ENCODE measurements around the gene PSG1.
"Not testable (repeated sequence)": the region's sequence is repeated elsewhere in the genome, so short reads cannot be mapped to it uniquely, and the experiment has no call there.

PSG1 gene

GRCh38 chr19:42880621-42881020 lies 1.1 kb upstream of the PSG1 start:
- DNase-seq, result not testable (repeated sequence)

GRCh38 chr19:42876596-42876995 lies 2.9 kb downstream of the PSG1 start:
- DNase-seq, result peak; percentile 75

- DNase-seq, result peak; percentile 80
Observed at GRCh38 chr19:42875881-42876280, 3.6 kb downstream of the PSG1 start.

GRCh38 chr19:42874901-42875813 lies 4.4 kb downstream of the PSG1 start:
- peak; percentile 93 for DNase-seq

- not testable (repeated sequence) for DNase-seq
Observed at GRCh38 chr19:42874136-42874535, 5.4 kb downstream of the PSG1 start.

GRCh38 chr19:42872608-42873007 lies 6.9 kb downstream of the PSG1 start:
- no peak for DNase-seq

- DNase-seq, result no peak
Observed at GRCh38 chr19:42857544-42857867, 22.0 kb downstream of the PSG1 start.

GRCh38 chr19:42856866-42857543 lies 22.5 kb downstream of the PSG1 start:
- peak; percentile 45 for DNase-seq

- DNase-seq, result not testable (repeated sequence)
Observed at GRCh38 chr19:42854745-42855144, 24.8 kb downstream of the PSG1 start.

GRCh38 chr19:42853231-42853630 lies 26.3 kb downstream of the PSG1 start:
- peak; percentile 13 for DNase-seq

GRCh38 chr19:42852821-42853220 lies 26.7 kb downstream of the PSG1 start:
- DNase-seq, result peak; percentile 33

- DNase-seq, result not testable (repeated sequence)
Observed at GRCh38 chr19:42851718-42852280, 27.7 kb downstream of the PSG1 start.

GRCh38 chr19:42850981-42851717 lies 28.4 kb downstream of the PSG1 start:
- peak; percentile 99 for DNase-seq

- DNase-seq, result peak; percentile 61
Observed at GRCh38 chr19:42846597-42846996, 32.9 kb downstream of the PSG1 start.

- DNase-seq, result not testable (repeated sequence)
Observed at GRCh38 chr19:42843631-42844030, 35.9 kb downstream of the PSG1 start.

GRCh38 chr19:42832746-42833442 lies 46.6 kb downstream of the PSG1 start:
- DNase-seq, result peak; percentile 74

- DNase-seq, result peak; percentile 31
Observed at GRCh38 chr19:42832023-42832680, 47.4 kb downstream of the PSG1 start.

GRCh38 chr19:42831221-42832019 lies 48.1 kb downstream of the PSG1 start:
- no peak for DNase-seq

GRCh38 chr19:42821306-42821977 lies 58.1 kb downstream of the PSG1 start:
- not testable (repeated sequence) for DNase-seq

- DNase-seq, result peak; percentile 91
Observed at GRCh38 chr19:42819960-42820650, 59.4 kb downstream of the PSG1 start.
